ENCODE results near the gene TOGARAM1.

DNA sequence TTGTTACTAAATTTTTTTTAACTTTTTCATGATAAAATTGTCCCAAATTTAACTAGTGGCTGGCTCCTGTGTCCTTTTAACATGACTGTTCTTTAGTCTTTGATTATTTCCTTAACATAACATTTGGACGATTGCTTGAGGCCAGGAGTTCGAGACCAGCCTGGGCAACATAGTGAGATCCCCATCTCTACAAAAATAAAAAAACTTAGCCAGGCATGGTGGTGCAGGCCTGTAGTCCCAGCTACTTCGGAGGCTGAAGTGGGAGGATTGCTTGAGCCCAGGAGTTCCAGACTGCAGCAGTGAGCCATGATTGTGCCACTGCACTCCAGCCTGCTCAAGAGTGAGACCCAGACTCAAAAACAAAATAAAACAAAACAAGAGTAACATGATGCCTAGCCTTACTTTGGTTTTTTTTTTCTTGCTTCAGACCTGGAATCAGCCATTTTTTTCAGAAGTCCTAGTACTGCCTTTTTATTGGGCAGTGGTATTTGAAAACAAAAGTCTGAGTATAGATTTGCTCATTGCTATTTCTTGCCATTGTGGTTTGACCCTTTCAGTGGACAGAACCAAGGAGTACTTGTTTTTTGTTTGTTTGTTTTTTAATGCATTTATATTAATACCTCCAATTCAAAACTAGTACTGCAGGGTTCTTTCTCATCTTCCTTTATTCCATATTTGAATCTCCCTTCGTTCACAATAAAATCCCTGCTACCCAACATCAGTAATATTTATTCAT, 4.8 kb downstream of the TOGARAM1 start:
- TF ChIP-seq, protein P1, sequence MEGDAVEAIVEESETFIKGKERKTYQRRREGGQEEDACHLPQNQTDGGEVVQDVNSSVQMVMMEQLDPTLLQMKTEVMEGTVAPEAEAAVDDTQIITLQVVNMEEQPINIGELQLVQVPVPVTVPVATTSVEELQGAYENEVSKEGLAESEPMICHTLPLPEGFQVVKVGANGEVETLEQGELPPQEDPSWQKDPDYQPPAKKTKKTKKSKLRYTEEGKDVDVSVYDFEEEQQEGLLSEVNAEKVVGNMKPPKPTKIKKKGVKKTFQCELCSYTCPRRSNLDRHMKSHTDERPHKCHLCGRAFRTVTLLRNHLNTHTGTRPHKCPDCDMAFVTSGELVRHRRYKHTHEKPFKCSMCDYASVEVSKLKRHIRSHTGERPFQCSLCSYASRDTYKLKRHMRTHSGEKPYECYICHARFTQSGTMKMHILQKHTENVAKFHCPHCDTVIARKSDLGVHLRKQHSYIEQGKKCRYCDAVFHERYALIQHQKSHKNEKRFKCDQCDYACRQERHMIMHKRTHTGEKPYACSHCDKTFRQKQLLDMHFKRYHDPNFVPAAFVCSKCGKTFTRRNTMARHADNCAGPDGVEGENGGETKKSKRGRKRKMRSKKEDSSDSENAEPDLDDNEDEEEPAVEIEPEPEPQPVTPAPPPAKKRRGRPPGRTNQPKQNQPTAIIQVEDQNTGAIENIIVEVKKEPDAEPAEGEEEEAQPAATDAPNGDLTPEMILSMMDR (IDR thresholded peaks at IDR 0.05; ENCODE audit: extremely low read depth in 1 of 2, insufficient read depth in 1 of 2, low read depth in 1 of 2, low read length in 2 of 2), result no peak
- no peak for TF ChIP-seq EZH2 (IDR thresholded peaks at IDR 0.05; ENCODE audit: borderline replicate concordance, low read depth, low read length, severe bottlenecking)
- TF ChIP-seq, protein P2, sequence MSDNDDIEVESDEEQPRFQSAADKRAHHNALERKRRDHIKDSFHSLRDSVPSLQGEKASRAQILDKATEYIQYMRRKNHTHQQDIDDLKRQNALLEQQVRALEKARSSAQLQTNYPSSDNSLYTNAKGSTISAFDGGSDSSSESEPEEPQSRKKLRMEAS (IDR thresholded peaks at IDR 0.05; ENCODE audit: insufficient read depth, insufficient read length), result no peak
- TF ChIP-seq POLR2AphosphoS5 (IDR thresholded peaks at IDR 0.05; ENCODE audit: insufficient read depth, low read depth, low read length), result no peak

All from endothelial cell of umbilical vein (primary cell).